HepG2 (cell line): ENCODE measurements around the gene TRMT10C. TPM values are rescaled to one million over a fixed set of nuclear protein-coding genes. Genes with fewer than 3 reads are reported as not detected.

Experiments used
- ATF1 ChIP-seq: IDR thresholded peaks from 2 replicates; pipeline ENCODE4 v1.6.1; 2016; ENCODE audit warnings: mild to moderate bottlenecking, control low read depth
- DR1 ChIP-seq: sonication (generic); formaldehyde crosslinking; IDR thresholded peaks from 2 replicates; pipeline ENCODE4 v1.8.0; 2021; ENCODE audit warnings: mild to moderate bottlenecking, missing genetic modification reagents, inconsistent platforms
- HMGA1 ChIP-seq: sonication (generic); formaldehyde crosslinking; conservative IDR thresholded peaks from 2 replicates; pipeline ENCODE4 v1.4.0; 2020; ENCODE audit warnings: missing genetic modification reagents
- KLF6 ChIP-seq: IDR thresholded peaks from 2 replicates; pipeline ENCODE4 v1.8.0; 2016; ENCODE audit warnings: missing biosample characterization, missing genetic modification reagents
- KMT2B ChIP-seq: IDR thresholded peaks from 2 replicates; pipeline ENCODE4 v1.6.1; 2016; ENCODE audit warnings: missing genetic modification reagents, missing compliant biosample characterization
- MYC ChIP-seq: sonication (generic); formaldehyde crosslinking; IDR thresholded peaks from 2 replicates; pipeline ENCODE4 v1.9.0; 2021; ENCODE audit warnings: missing genetic modification reagents, borderline replicate concordance
- NFIB ChIP-seq: sonication (generic); formaldehyde crosslinking; IDR thresholded peaks from 2 replicates; pipeline ENCODE4 v1.9.0; 2021; ENCODE audit warnings: missing genetic modification reagents, mild to moderate bottlenecking, borderline replicate concordance
- PHF21A ChIP-seq: sonication (generic); formaldehyde crosslinking; IDR thresholded peaks from 2 replicates; pipeline ENCODE4 v1.5.0; 2020; ENCODE audit warnings: mild to moderate bottlenecking, missing genetic modification reagents
- PTBP1 ChIP-seq: fragments of 200-400 bp; formaldehyde crosslinking; IDR thresholded peaks from 2 replicates; pipeline ENCODE4 v1.6.1; 2018; ENCODE audit warnings: low read length, low read depth; ENCODE audit not compliant: poor library complexity, severe bottlenecking
- RAD21 ChIP-seq: fragments of 450-650 bp; formaldehyde crosslinking; IDR thresholded peaks from 2 replicates; pipeline ENCODE4 v1.5.0; 2020; ENCODE audit warnings: mild to moderate bottlenecking
- RBFOX2 ChIP-seq: fragments of 200-400 bp; formaldehyde crosslinking; IDR thresholded peaks from 2 replicates; pipeline ENCODE4 v1.6.1; 2017; ENCODE audit warnings: low read depth, mild to moderate bottlenecking, low read length
- REXO4 ChIP-seq: sonication (generic); formaldehyde crosslinking; IDR thresholded peaks from 2 replicates; pipeline ENCODE4 v1.8.0; 2022; ENCODE audit warnings: missing genetic modification reagents, mild to moderate bottlenecking, borderline replicate concordance
- RNF2 ChIP-seq: fragments of 450-650 bp; conservative IDR thresholded peaks from 2 replicates; pipeline ENCODE4 v1.6.1; 2016; ENCODE audit warnings: low read depth
- SATB2 ChIP-seq: sonication (generic); formaldehyde crosslinking; IDR thresholded peaks from 2 replicates; pipeline ENCODE4 v1.5.0; 2020; ENCODE audit warnings: missing genetic modification reagents
- THAP11 ChIP-seq: IDR thresholded peaks from 2 replicates; pipeline ENCODE4 v1.6.1; 2016; ENCODE audit warnings: missing biosample characterization, missing genetic modification reagents
- YEATS2 ChIP-seq: sonication (generic); formaldehyde crosslinking; IDR thresholded peaks from 2 replicates; pipeline ENCODE4 v1.4.0; 2020; ENCODE audit warnings: missing genetic modification reagents, borderline replicate concordance
- ZFP36 ChIP-seq: fragments of 150-350 bp; IDR thresholded peaks from 2 replicates; pipeline ENCODE4 v1.6.1; 2018; ENCODE audit warnings: borderline replicate concordance, low read length, low read depth; ENCODE audit not compliant: partially characterized antibody
- ZMYM4 ChIP-seq: sonication (generic); formaldehyde crosslinking; IDR thresholded peaks from 2 replicates; pipeline ENCODE4 v1.8.1; 2023; ENCODE audit warnings: mild to moderate bottlenecking, missing genetic modification reagents
- ZNF143 ChIP-seq: sonication (generic); formaldehyde crosslinking; IDR thresholded peaks from 2 replicates; pipeline ENCODE4 v1.4.0; 2020; ENCODE audit warnings: missing genetic modification reagents
- ZNF382 ChIP-seq: sonication (generic); formaldehyde crosslinking; IDR thresholded peaks from 2 replicates; pipeline ENCODE4 v1.5.0; 2020; ENCODE audit warnings: missing genetic modification reagents, mild to moderate bottlenecking, borderline replicate concordance
- ZNF577 ChIP-seq: sonication (generic); formaldehyde crosslinking; IDR thresholded peaks from 2 replicates; pipeline ENCODE4 v1.4.0; 2020; ENCODE audit warnings: mild to moderate bottlenecking, low read depth, missing genetic modification reagents, borderline replicate concordance
- ZNF605 ChIP-seq: sonication (generic); formaldehyde crosslinking; IDR thresholded peaks from 2 replicates; pipeline ENCODE4 v1.8.0; 2022; ENCODE audit warnings: mild to moderate bottlenecking, missing genetic modification reagents
- ZNF629 ChIP-seq: sonication (generic); formaldehyde crosslinking; conservative IDR thresholded peaks from 2 replicates; pipeline ENCODE4 v1.5.0; 2020; ENCODE audit warnings: missing genetic modification reagents
- ZSCAN22 ChIP-seq: sonication (generic); formaldehyde crosslinking; IDR thresholded peaks from 2 replicates; pipeline ENCODE4 v1.4.0; 2020; ENCODE audit warnings: mild to moderate bottlenecking, missing genetic modification reagents
- polyA plus RNA-seq, 8 experiments: library from polyadenylated mRNA; depleted of rRNA in 3 of 8; stranded (reverse) in 7 of 8; unstranded in 1 of 8; fragments of >200 nt; fragmentation: Illumina TruSeq in 4 of 8; extraction: Trizol in 4 of 8; gene quantifications; 2 replicates each; pipeline versions ENCODE4 v1.2.1 to v1.2.3, GENCODE V29; 2011 to 2016; ENCODE audit warnings: low read depth in 4 of 8, missing spikeins in 1 of 8, mixed read lengths in 1 of 8; ENCODE audit not compliant: insufficient read depth in 1 of 8
- total RNA-seq, 5 experiments: library from RNA; depleted of rRNA; stranded (reverse); fragments of >200 nt; fragmentation: Illumina TruSeq; extraction: Trizol; gene quantifications; 2 replicates each; pipeline ENCODE4 v1.2.3, GENCODE V29; 2016; ENCODE audit warnings: low read depth in 1 of 5
- TF ChIP-seq, protein P1 (sequence below): sonication (generic); formaldehyde crosslinking; IDR thresholded peaks from 2 replicates; pipeline ENCODE4 v1.8.0; 2023; ENCODE audit warnings: mild to moderate bottlenecking, missing genetic modification reagents
- TF ChIP-seq, protein P2 (sequence below): sonication (generic); formaldehyde crosslinking; IDR thresholded peaks from 2 replicates; pipeline ENCODE4 v1.5.0; 2020; ENCODE audit warnings: mild to moderate bottlenecking, missing genetic modification reagents
- TF ChIP-seq, protein P3 (sequence below): sonication (generic); formaldehyde crosslinking; IDR thresholded peaks from 2 replicates; pipeline ENCODE4 v1.8.0; 2022; ENCODE audit warnings: missing genetic modification reagents, mild to moderate bottlenecking, inconsistent platforms, borderline replicate concordance

TRMT10C gene
- total and polyA plus RNA-seq, 2 of the 13 experiments (the other 11 are each of a cell fraction or from before 2014, with no cell fraction given): 10.8 to 39.2 TPM

DNA sequence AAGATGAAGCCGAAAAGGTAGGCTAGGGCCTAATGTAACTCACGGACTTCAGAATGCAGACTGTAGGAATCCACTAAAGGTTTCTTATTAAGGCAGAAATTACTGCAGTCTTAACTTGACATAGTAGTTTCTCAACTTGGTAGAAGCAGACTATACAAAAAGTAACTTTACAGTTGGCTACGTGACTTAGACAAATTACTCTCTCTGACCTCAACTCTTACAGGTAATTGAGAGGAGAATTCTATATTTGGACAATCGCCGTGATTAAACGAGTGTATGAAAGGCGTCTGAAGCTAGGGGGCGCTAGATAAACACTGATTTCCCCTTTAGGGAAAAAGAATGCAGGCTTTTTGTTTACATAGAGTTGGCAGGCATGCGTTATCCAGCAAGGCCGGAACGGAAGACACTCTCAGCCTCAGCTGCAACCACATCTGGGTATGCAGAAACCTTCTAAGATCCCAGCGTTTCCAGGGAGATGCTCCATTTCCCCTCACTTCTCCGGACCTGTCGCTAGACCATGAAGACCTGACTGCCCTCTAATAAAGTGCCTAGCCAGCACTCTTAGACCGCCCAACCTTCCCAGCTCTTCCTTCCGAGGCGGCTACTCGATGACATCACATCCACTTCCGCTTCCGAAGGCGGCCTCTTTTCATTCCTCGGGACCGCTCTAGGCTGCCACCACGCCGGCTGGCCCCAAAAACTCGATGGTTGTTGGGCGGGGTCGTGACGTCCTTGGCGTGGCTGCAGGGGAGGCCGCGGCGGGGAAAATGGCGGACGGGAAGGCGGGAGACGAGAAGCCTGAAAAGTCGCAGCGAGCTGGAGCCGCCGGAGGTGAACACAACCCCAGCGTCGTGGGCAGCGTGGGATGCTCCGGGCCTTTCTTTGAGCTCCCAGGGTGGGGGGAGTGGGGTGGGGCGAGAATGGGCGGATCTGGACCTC lies 12.1 kb downstream of the TRMT10C start, which contains the start of gene PCNP (continued):
- TF ChIP-seq SATB2 (CRISPR knock-in tag) (no peak), RNF2 (peak; percentile 72; the same call in 1 of the 2 replicates), ZFP36 (no peak), KLF6 (CRISPR knock-in tag) (peak; percentile 82), ZMYM4 (CRISPR knock-in tag) (peak; percentile 88), MYC (CRISPR knock-in tag) (peak; percentile 86), HMGA1 (CRISPR knock-in tag) (no peak), DR1 (CRISPR knock-in tag) (peak; percentile 94), NFIB (CRISPR knock-in tag) (no peak), THAP11 (CRISPR knock-in tag) (peak; percentile 94), RAD21 (CRISPR knock-in tag) (peak; percentile 65), REXO4 (CRISPR knock-in tag) (no peak), YEATS2 (CRISPR knock-in tag) (peak; percentile 96), ZNF143 (peak; percentile 62), ZNF629 (no peak), PHF21A (CRISPR knock-in tag) (peak; percentile 82), ZSCAN22 (no peak), ATF1 (CRISPR knock-in tag) (peak; percentile 96), ZNF605 (peak; percentile 83; the same call in 1 of the 2 replicates), RBFOX2 (peak; percentile 91), ZNF382 (CRISPR knock-in tag) (no peak), KMT2B (peak; percentile 89), PTBP1 (no peak), ZNF577 (CRISPR knock-in tag) (no peak)
- TF ChIP-seq, protein P1, sequence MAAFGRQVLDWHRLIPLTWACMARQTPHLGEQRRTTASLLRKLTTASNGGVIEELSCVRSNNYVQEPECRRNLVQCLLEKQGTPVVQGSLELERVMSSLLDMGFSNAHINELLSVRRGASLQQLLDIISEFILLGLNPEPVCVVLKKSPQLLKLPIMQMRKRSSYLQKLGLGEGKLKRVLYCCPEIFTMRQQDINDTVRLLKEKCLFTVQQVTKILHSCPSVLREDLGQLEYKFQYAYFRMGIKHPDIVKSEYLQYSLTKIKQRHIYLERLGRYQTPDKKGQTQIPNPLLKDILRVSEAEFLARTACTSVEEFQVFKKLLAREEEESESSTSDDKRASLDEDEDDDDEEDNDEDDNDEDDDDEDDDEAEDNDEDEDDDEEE: no peak
- TF ChIP-seq, protein P2, sequence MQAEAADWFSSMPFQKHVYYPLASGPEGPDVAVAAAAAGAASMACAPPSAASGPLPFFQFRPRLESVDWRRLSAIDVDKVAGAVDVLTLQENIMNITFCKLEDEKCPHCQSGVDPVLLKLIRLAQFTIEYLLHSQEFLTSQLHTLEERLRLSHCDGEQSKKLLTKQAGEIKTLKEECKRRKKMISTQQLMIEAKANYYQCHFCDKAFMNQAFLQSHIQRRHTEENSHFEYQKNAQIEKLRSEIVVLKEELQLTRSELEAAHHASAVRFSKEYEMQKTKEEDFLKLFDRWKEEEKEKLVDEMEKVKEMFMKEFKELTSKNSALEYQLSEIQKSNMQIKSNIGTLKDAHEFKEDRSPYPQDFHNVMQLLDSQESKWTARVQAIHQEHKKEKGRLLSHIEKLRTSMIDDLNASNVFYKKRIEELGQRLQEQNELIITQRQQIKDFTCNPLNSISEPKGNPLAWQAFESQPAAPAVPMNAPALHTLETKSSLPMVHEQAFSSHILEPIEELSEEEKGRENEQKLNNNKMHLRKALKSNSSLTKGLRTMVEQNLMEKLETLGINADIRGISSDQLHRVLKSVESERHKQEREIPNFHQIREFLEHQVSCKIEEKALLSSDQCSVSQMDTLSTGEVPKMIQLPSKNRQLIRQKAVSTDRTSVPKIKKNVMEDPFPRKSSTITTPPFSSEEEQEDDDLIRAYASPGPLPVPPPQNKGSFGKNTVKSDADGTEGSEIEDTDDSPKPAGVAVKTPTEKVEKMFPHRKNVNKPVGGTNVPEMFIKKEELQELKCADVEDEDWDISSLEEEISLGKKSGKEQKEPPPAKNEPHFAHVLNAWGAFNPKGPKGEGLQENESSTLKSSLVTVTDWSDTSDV (CRISPR knock-in tag): no peak
- TF ChIP-seq, protein P3, sequence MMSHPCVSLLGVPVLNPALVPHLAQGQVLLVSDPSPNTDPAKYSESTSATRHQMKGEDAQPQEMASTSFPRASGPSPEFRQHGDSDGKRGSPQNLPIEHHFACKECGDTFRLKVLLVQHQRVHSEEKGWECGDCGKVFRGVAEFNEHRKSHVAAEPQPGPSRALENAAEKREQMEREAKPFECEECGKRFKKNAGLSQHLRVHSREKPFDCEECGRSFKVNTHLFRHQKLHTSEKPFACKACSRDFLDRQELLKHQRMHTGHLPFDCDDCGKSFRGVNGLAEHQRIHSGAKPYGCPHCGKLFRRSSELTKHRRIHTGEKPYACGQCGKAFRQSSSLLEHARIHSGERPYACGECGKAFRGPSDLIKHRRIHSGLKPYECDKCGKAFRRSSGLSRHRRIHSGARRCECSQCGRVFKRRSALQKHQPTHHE (CRISPR knock-in tag): peak; percentile 69; the same call in 1 of the 2 replicates
